Uterus (tissue), 2 donors: Measurements from ENCODE around the gene VCAM1.

ENCODE experiments used
- POLR2A ChIP-seq, 2 donors: fragments of 450-650 bp; IDR thresholded peaks; one replicate each; pipeline ENCODE4 v1.6.1; 2016; ENCODE audit warnings: antibody characterized with exemption in 2 of 2, mild to moderate bottlenecking in 1 of 2, moderate library complexity in 1 of 2
- TF ChIP-seq, protein P1 (sequence below), 4 experiments: fragments of 200-600 bp in 2 of 4; fragments of 450-650 bp in 2 of 4; sonication (generic) in 2 of 4; IDR thresholded peaks; one replicate each; pipeline ENCODE4 v1.5.1; 2016 to 2019; ENCODE audit warnings: antibody characterized with exemption in 4 of 4, mild to moderate bottlenecking in 2 of 4, moderate library complexity in 1 of 4

DNA sequence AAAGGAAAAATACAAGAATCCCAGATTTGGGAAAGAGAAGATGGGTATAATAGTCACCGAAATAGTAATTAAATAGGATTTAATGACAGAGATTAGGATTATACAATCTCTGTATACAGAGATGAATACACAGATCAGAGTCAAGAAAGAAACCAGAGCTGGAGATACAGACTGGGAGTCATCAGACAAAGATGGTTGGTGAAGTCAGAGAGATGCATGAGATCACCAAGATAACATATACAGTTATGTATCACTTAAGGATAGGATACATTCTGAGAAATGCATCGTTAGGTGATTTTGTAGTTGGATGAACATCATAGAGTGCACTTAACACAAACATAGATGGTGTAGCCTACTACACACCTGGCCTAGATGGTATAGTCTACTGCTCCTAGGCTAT lies 49.8 kb downstream of the VCAM1 start:
- TF ChIP-seq, protein P1, sequence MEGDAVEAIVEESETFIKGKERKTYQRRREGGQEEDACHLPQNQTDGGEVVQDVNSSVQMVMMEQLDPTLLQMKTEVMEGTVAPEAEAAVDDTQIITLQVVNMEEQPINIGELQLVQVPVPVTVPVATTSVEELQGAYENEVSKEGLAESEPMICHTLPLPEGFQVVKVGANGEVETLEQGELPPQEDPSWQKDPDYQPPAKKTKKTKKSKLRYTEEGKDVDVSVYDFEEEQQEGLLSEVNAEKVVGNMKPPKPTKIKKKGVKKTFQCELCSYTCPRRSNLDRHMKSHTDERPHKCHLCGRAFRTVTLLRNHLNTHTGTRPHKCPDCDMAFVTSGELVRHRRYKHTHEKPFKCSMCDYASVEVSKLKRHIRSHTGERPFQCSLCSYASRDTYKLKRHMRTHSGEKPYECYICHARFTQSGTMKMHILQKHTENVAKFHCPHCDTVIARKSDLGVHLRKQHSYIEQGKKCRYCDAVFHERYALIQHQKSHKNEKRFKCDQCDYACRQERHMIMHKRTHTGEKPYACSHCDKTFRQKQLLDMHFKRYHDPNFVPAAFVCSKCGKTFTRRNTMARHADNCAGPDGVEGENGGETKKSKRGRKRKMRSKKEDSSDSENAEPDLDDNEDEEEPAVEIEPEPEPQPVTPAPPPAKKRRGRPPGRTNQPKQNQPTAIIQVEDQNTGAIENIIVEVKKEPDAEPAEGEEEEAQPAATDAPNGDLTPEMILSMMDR (IDR thresholded peaks at IDR 0.05) = no peak
- no peak for TF ChIP-seq POLR2A (IDR thresholded peaks at IDR 0.05)
